NCI-H526 treated with DMSO at 0.1 percent for 48 hours (cell line): ENCODE results near the gene FYB2.

Source experiments
- DNase-seq: peaks from one replicate; lab custom pipeline; 2025; lab: John Stamatoyannopoulos, UW

FYB2 gene

GRCh38 chr1:56819387-56819899, at the start of gene FYB2:
Gene FYB2 (minus strand): TSS chr1:56819404. CDS start chr1:56819290, 114 bp downstream.
- peak; percentile 43 for DNase-seq

DNA sequence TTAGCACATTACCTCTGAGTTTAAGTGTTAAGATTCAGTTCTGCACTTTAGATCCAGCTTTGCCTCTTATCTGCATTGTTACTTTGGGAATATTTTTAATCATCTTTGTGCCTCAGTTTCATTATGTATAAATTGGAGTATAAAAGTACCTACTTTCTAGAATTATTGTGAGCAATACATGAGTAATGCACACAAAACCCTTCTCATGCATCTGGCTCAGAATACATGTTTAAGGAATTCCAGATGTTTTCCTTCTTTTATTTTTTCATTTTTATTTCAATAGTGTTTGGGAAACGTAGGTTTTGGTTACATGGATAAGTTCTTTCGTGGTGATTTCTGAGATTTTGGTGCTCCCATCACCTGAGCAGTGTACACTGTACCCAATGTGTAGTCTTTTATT, 49.6 kb upstream of the FYB2 start:
- DNase-seq = no peak

- DNase-seq = peak; percentile 44
Measured at GRCh38 chr1:56867491-56867890, 48.3 kb upstream of the FYB2 start.

GRCh38 chr1:56866656-56867055, 47.5 kb upstream of the FYB2 start:
- DNase-seq = no peak

- no peak for DNase-seq
Measured at GRCh38 chr1:56864430-56864829, 45.2 kb upstream of the FYB2 start.

DNA sequence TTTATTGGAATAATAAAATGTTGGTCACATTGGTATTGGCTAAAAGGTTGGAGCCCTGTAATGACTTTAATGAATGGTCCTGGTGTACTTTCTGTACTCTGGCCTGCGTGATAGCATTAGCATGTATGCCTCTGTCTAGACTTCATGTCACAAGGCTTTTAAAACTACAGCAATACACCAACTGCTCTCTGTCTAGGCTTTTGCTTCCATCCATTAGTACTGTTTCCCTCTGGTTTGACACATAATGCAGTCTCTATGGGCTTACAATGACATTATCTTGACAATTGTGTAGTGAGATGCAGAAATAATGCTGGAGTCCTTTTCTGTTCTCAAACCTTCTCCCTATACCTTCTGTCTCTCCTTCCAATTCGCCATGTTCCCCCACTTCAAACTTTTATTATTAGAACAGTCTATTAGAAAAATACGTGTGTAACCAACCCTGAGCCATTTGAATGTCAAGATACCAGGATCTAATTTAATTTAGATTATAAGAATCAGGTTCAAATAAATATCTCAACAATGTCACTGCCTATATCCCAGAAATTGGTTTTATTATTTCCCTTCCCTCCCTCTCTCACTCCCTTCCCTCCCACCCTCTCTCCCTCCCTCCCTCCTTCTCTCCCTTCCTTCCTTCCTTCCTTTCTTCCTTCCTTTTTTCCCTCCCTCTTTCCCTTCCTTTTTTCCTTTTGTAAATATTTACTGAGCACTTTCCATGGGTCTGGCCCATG, 44.2 kb upstream of the FYB2 start:
- DNase-seq = no peak

- DNase-seq = peak; percentile 64
Measured at GRCh38 chr1:56859287-56859686, 40.1 kb upstream of the FYB2 start.

DNA sequence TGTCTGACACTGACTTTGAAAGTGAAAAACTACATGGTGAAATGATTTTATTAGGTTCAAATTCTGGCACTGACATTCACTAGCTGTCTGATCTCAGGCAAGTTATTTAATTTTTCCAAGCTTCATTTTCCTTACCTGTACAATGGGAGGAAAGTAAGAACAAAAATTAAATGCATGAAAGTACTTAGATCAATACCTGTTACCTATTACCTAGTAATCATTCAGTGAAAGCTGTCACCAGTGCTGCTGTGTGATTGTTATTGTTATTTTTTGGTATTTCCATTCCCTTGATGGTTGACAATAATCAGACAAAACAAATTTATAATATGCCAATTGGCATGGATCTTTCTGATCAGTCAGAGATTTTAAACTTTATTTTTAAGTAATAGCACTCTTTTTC, 37.0 kb upstream of the FYB2 start:
- no peak for DNase-seq

GRCh38 chr1:56855190-56855589, 36.0 kb upstream of the FYB2 start:
- no peak for DNase-seq

DNA sequence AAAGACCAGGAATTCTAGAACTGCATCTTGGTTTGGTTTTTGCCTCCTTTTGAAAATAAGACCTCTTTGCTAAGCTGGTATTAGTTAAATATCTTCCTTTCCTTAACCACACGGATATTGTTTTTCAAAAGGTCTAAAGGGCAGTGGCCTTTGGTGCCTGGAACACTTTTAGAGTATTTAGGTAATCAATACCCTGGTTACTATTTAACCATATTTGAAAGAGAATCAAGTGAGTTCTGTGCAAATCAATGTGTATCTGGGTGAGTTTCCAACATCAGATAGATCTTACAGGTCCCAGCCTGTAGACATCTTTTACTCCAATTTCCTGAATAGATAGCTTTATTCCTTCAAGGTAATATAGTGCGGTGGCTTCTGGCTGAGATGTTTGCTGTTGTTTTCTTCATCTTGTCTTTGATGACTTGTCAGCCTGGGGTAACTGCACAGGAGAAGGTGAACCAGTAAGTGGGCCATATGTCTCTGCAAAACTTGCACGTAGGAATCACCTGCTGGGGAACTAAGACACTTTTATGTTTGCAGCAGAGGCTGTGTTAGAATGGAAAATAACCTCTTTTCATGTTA, 35.4 kb upstream of the FYB2 start, which contains the start of gene C8A:
Gene C8A, plus strand, starts transcription at position 277 of the 579 bp plus-strand sequence. Its CDS starts 105 bp downstream, at position 382.
- no peak for DNase-seq

DNA sequence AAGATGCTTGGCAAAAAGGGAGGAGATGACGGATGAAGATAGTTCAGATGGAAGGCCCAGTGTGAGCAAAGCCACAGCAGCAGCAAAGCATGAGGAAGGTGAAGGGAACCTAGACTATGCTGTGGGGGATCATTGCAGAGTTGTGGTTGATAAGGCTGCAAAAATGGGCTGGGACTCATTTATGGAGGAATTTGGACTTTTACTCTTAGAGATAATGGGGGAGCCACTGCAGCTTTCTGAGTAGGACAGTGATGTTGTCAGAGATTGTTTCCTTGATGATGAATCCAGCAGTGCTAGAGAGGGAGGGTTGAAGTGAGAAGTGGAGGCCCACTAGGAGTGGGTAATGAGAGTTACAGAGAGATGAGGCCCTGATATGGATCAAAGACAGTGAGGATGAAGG, 33.3 kb upstream of the FYB2 start:
- DNase-seq = no peak

- DNase-seq = no peak
Measured at GRCh38 chr1:56850922-56851321, 31.7 kb upstream of the FYB2 start.

- no peak for DNase-seq
Measured at GRCh38 chr1:56850411-56850810, 31.2 kb upstream of the FYB2 start.

DNA sequence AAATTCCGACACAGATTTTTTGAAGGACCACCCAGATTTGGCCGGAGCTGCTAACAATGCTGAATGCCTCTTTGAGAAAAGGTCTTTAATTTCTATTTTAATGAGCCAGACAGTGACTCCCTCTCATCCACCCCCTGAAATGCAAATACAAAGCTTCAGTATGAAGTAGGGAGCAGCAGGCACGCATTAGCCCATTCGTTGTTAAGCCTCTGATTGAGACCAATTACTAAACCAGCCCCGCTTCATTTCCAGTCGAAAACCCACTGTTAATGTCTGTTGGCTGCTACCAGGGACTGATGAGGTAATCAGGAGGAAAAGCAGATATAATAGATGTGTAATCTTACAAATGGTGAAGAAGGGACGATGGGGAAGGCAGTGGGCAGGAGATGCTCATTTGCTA, 30.5 kb upstream of the FYB2 start:
- DNase-seq = no peak

DNA sequence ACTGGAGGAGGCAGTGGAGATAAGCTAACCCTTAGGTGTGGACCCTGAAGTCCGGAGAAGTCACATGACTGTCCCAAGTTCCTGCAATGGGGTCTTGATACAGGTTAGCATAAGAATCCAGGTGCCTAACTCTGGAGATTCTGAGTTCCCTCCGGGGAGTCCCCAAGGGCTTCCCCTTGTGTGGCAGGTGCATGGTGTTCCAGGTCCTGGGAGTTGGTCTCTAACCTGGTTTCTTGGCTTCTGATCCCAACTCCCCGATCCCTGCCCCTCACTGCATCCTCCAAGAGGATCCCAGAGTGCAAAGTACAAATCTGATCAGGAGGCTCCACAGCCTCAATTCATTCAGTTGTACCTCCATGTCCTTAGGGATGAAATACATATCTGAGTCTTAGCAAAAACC, 26.1 kb upstream of the FYB2 start:
- DNase-seq = no peak

GRCh38 chr1:56844545-56845136, 25.4 kb upstream of the FYB2 start:
- DNase-seq = no peak

DNA sequence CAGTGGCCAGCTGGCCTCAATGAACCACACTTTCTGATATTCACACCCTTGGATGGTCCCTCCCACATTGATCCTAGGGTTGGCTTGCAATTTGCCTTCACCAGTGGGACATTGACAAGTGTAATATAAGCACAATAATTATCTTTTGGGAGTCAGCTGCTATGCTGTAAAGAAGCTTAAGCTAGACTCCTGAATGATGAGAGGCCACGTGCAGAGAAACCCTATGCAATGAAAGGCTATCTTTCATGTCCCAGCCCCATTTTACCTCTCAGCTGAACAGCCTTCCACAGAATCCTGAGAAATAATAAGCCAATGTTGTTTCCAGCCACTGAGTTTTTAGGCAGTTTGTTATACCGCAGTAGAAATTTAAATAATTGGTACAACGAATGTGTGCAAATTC, 24.3 kb upstream of the FYB2 start:
- DNase-seq = no peak

GRCh38 chr1:56838759-56839158, 19.6 kb upstream of the FYB2 start:
- no peak for DNase-seq

DNA sequence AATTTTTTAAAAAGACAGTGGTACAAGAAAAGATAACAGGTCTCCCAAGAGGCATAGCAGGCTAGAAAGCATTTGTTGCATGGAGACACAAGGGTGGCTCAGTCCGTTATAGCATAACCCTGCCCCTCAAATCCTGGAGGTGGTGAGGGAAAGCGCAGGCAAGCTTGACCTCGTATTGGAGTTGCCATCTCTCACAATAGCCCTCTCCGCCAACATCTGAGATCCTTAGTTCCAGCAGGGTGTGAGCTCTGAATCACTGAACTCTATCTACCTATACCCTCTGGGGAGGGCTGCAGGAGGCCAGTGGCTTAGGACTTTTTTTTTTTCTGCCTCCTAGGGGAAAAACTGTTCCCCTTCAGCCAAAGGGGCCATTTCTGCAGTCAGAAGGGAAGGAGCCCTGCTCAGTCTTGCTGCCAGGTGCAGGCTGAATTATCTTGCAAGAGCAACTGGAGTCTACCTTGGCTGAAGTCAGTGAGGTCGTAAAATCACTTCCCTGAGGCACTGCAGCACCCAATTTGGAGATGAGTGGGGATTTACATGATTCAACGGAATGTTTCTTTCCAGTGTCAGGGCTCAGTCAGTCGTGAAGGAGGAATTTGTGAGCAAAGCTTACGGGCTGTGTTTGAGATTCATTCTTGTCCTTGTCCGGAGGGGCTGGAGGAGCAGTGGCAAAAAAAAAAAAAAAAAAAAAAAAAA, 18.2 kb upstream of the FYB2 start:
- peak; percentile 86 for DNase-seq

DNA sequence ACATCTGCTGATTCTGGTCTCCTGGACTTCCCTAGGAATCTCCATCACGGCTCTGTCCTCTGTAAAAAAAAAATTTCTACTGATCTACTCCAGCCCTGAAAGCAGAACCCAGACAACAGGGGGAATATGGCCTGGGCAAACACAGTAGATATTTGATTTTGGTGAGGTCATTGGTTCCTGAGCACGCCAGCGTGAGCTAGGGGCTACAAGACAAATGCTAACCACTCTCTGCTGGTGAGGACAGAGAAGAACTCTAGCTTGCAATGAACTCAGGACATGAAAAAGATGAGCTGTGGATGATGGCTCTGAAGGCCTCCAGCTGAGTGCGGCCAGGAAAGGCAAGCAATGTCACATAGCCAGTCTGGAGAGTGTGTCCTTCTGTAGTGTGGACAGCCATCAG, 17.2 kb upstream of the FYB2 start:
- DNase-seq = no peak

DNA sequence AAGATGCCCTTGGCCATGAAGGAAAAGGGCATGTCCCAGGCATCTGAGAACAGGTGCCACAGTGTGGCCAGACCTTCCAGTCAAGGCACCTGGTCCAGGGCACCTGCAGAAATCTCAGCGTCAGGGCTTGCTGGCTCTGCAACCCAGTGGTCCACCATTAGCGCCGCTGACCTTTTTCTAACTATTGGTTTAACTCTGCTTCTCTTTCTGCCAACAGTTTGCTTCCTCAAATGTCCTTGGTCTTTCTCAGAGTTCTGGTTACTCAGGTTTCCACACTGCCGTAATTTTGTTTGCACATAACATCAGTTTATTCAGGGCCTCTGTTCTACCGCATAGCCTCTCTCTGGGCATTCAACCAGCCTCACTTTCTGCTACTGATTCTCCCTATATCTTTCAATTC, 16.5 kb upstream of the FYB2 start:
- no peak for DNase-seq

GRCh38 chr1:56834137-56834900, 15.1 kb upstream of the FYB2 start:
- DNase-seq = no peak
